ENCODE results near the gene DRD2. TPM values are rescaled to one million over a fixed set of nuclear protein-coding genes. Genes with fewer than 3 reads are reported as not detected.

DRD2 gene
- polyA plus RNA-seq, 1 donor = 0.37 TPM

DNA sequence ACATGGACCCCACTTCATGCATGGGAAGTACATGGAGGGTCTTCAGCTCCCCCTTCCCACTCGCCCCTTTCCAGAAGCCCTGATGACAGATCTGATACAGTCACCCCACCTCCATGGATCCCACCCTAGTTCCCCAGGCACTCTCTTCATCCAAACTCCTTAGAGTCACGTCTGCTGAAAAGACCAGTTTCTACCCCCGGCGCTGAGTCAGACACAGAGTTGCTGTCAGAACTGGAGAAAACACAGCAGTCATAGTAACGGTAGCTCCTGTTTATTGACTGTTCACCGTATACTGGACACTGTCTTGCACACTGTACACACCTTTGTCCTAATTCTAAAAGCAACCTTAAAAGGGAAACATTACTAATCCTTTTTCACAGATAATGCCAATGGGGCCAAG is 29.1 kb downstream of the DRD2 start:
- DNase-seq = no peak

DNA sequence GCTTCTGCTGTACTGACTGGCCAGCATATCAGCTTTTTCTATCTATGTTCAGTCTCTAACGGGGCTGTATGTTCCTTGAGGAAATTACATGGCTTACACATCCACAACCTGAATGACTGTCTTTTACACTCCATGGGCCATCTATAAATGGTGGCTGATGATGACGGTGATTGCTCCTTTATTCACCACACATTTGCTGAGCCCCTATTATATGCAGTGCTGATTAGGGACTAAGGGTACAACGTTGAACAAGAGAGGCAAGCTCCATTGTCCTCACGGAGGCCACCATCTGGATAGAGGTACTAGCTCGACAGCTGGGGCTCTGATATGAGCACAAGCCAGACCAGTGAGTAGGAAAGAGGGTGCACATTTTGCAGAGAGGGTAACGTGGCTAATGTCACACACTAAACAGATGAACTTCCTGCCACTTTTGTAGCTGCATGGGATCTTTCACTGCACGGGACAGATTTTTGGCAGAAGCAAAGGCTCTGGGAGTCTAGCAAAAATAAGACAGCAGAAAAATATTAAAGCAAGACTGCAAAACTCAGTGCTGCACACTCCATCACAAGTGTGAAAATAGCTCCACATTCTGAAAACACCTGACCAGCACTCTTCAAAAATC is 30.6 kb downstream of the DRD2 start:
- DNase-seq = peak; percentile 3

- no peak for DNase-seq
These were observed 34.4 kb downstream of the DRD2 start for GRCh38 chr11:113440816-113441215.

DNA sequence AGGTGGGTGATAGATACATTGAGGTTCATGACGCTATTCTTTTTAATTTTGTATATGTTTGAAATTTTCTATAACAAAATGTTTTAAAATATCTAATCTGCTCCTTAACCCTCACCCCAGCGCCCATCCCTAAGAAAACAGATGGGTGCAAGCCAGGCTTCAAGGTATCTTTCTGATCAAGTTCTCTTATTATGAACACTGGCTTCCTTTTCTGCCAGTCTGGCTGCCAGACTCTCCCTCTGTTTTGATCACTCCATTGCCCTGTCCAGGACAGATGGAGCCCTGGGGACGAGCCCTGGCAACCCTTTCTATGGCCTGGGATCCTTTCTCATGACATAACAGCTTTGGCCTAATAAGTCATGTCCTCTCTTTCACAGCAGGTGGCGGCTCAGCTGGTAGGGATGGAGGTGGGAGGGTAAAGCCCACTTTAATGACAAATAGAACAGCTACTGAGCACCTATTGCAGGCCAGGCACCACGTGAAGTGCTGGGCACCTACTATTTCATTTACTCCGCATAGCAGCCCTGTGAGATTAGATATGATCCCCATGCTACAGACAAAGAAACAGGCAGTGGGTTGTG is 38.4 kb downstream of the DRD2 start:
- no peak for DNase-seq

DNA sequence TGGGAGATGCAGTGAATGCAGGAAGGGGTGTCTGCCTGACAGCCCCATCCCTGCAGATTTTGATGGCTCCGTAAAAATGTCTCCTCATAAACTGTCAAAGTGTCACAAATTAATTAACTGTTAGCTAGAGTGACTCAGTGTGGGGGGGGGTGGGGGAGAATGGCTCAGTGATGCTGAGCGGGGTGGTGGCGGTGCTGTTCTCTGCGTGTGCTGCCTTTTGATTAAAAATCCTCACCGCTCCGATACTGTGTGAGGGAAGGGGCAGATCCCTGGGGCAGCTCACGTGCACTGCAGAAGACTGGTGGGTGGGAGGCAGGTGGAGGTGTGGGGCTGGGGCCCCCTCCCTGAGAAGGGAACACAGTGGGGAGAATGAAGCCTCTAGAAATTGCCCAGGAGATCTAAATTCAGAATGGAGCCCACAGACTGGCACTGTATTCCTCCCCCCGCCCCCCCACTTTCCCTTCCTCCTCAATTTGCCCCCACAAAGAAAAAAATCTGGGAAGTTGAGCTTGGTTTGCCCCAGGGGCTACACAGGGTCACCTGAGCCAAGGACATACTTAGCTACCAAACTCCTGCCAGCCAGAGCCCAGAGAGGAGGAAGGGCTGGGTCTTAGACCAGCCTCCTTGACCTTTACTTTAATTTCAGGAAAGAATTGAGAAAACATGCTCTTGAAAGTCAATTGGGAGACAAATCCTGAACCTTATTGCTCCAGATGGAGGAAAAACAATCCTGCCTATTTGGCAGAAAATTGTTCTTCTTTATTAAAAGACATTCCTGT is 39.8 kb downstream of the DRD2 start:
- no peak for DNase-seq

DNA sequence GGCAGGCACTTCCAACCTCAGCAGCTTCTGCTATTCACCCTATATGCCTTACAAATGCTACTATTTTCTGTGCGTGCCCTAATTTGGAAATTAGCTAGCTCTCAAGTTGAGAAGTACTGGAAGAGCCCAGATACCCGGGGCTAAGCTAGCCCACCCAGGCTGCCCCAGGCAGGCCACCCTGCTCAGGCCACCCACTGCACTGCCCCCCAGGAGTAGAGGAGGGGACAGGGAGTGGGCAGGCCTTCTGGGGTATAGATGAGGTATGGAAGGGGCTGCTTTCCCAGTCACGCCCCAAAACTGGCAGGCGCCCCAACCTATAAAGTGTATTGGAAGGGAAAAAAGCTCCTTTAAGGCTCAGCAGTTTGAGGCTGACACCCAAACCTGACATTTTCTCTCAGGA is 43.5 kb downstream of the DRD2 start:
- no peak for DNase-seq

GRCh38 chr11:113426686-113427085 is 48.5 kb downstream of the DRD2 start:
- DNase-seq = no peak

- no peak for DNase-seq
These were observed 54.4 kb downstream of the DRD2 start for GRCh38 chr11:113420808-113421207.

DNA sequence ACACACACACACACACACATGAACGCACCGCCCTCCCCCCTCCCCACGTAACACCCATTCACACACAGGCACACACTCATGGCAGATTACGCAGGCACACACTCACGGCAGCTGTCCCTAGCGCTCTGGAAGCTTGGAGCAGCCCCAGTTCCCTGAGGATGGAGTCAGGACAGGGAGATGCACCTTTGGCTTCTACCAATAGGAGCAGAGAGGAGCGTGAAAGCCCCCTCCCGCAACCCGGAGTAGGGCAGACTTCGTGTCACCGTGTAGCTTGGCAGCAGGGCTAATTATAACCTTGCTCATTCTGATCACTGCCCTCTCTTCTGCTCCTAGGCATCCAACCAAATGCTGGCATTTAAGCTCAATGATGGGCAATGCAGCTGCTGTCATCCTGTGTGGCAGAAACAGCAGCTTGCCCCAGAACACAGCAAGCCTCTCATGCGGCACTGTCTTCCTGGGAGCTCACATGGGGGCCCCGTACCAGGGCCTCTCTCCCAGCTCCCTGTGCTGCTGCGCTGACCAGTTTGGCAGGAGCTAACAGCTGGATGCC is 55.7 kb downstream of the DRD2 start:
- DNase-seq = no peak

GRCh38 chr11:113417428-113417827 is 57.8 kb downstream of the DRD2 start:
- no peak for DNase-seq

DNA sequence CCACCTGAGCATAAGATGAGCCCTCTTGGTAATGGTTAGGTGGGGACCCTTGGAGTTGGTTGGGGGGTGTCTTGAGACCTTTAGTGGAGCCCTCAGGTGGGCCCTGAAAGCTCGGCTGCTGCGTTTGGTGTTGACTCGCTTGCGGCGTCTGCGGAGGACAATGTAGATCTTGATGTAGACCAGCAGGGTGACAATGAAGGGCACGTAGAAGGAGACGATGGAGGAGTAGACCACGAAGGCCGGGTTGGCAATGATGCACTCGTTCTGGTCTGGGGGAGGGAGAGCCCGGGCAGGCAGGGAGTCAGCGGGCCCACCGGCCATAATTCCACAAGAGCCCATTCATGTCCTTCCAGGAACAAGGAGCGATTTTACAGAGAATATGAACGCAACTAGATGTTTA is 59.9 kb downstream of the DRD2 start:
- no peak for DNase-seq

DNA sequence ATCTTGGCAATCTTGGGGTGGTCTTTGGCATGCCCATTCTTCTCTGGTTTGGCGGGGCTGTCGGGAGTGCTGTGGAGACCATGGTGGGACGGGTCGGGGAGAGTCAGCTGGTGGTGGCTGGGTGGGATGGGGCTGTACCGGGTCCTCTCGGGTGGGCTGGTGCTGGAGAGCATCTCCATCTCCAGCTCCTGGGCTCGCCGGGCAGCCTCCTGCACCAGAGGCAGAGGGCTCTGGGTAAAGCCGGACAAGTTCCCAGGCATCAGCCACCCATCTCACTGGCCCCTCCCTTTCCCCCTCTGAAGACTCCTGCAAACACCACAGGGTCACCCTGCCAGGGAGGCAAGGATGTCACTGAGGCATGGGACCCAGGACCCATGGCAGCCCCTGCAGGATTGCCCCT is 62.5 kb downstream of the DRD2 start:
- no peak for DNase-seq

DNA sequence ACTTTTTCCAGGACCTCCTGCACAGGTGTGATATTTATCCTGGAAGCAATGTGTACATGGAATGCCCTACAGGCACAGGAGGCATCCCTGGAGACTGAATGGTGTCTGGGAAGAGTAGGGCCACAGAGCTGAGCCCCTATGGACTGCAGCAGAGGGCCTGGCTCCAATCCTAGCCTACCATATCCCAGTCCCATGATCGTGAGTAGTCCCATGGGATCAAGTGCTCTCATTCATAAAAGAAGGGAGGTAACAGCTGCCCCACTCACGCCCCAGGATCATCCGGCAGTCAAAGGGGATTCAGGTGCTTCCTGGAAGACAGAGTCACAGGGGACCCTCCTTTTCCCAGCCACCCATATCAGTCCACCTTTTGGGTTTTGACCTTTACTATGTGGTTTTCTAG is 63.7 kb downstream of the DRD2 start:
- no peak for DNase-seq

DNA sequence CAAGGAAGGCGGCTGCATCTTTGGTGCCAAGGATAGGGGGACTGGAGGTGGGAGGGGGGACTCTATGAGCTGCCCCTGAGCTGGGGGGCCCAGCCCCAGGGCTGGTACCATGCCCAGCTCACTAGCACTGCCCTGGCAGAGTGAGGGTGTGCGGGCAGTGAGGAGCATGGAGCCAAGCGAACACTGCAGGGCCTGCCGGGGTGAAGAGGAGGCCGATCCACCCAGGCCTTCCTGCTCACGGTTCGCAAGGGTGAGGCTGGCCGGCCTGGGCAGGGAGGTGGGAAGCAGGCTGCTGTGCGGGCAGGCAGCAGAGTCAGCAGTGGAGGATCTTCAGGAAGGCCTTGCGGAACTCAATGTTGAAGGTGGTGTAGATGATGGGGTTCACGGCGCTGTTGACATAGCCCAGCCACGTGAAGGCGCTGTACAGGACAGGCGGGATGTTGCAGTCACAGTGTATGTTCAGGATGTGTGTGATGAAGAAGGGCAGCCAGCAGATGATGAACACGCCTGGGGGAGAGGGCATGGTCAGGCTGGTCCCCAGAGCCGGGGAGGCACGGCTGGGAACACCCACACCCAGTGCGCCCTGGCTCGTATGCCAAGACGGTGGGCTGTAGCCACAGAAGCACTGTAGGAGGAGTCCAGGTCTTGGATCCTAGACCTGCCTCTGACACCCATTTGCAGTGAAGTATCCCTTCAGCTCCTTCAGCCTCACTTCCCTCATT is 64.6 kb downstream of the DRD2 start:
- no peak for DNase-seq

DNA sequence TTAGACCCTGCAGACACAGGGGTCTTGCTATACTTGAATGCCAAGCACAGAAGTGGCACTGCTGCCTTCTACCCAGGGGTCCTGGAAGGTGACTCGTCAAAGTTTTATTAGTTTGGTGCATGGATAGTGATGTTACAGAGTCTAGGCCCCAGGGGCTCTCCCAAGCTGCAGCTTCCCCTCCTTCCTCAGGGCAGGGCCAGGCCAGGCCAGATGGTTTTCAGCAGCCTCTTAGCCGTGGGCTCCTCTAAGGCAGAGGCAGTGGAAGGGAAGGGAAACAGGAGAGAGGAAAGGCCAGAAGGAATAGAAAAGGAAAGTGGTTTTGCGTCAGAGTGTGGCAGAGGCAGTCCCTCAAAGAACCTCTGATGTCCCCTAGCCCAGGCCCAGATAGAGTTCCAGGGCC is 65.7 kb downstream of the DRD2 start:
- no peak for DNase-seq

DNA sequence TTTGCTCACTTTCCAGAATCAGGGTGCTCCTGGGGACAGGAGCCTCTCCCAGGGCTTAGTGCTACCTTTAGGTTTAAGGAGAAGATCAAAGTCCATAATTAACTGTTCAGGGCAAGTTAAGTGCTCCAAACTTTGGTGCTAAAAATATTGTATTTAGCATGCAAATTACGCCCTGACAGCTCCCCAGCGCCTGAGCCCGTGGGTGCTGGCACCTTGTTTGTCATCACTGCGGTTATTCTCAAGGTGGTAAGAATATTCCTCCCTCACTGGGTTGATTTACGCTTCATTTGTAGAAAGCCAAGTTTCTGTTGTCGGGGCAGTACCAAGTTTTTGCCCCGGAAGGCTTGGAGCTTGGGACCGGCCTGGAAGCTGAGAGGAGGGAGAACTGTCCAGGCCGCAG is 66.3 kb downstream of the DRD2 start:
- DNase-seq = no peak

GRCh38 chr11:113408206-113408605 is 67.0 kb downstream of the DRD2 start:
- no peak for DNase-seq

- no peak for DNase-seq
These were observed 68.0 kb downstream of the DRD2 start for GRCh38 chr11:113407163-113407562.

- DNase-seq = no peak
These were observed 69.3 kb downstream of the DRD2 start for GRCh38 chr11:113405724-113406478.

DNA sequence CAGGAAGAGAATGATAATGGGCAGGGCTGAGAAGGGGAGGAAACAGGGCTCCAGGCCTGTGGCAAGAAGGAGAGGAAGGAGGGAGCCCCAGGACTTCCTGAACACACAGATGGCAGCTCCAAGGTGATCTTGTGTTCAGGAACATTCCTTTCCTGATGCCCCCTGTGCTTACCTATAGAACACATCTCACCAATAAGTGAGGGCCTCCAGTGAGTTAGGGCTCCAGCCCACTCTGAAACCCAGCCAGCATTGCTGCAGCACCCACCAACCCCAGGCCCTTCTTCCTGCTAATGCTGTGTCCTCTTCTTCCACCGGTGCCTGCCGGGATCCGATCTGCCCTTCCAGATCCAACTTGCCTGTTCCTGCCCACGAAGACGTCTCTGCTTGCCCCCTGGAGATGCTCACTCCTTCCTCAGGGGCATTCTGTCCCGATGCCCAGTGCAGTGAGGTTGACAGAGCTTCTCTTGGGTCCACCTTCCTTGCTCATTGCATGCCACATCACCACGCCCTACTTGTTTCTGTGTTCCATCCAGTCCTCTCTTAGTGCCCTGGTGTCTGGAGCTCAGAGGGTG is 70.3 kb downstream of the DRD2 start:
- DNase-seq = no peak

DNA sequence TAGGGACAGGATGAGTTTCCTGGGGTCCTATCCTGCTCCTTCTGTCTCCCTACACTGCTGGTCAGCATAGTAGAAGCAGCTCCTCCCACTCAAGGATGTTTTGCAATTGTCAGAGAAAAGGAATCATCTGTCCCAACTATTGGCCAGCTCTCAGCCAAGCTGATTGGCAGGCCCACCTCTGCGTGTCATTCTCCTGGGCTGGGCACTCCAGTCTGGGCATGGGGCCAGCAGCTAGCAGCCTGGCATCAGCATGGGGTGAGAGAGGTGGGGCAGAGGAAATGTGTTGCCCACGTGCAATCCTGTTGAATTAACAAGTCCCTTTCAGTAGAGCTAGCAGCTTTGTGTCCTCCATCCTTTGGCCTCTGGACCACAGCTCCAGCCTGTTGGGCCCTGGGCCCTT is 73.5 kb downstream of the DRD2 start:
- no peak for DNase-seq

Data from left kidney (tissue), 2 donors.